Activated CD8-positive, alpha-beta T cell treated with anti-CD3 and anti-CD28 coated beads for 36 hours (primary cell): ENCODE data around the gene ZBTB38. TPM values are rescaled to one million over a fixed set of nuclear protein-coding genes. Genes with fewer than 3 reads are reported as not detected.

Experiments
- ATAC-seq: fragments of 200-7000 bp; cut with Tn5 transposase; one replicate; pipeline ENCODE4 v1.10.0; 2021; ENCODE audit warnings: mild to moderate bottlenecking, moderate library complexity
- CTCF ChIA-PET: fragments of 350-600 bp; sonication (Branson Sonifier 250); formaldehyde crosslinking; loops from one replicate; lab custom pipeline; 2021; ENCODE audit warnings: antibody characterized with exemption; lab: Charles Lee
- POLR2A ChIA-PET: fragments of 350-600 bp; sonication (Branson Sonifier 250); formaldehyde crosslinking; loops from one replicate; lab custom pipeline; 2021; ENCODE audit warnings: antibody characterized with exemption; lab: Charles Lee
- DNase-seq: peaks from one replicate; pipeline ENCODE4 v3.0.0-alpha.2; 2020
- H3K27ac Mint-ChIP-seq: one replicate; pipeline ENCODE4 v1.8.0; 2021; ENCODE audit warnings: mild to moderate bottlenecking, mixed read lengths
- H3K27me3 Mint-ChIP-seq: one replicate; pipeline ENCODE4 v1.8.0; 2021; ENCODE audit warnings: mixed read lengths
- H3K36me3 Mint-ChIP-seq: one replicate; pipeline ENCODE4 v1.8.0; 2021; ENCODE audit warnings: low read depth, mixed read lengths
- H3K4me1 Mint-ChIP-seq: one replicate; pipeline ENCODE4 v1.8.0; 2021; ENCODE audit warnings: low read depth, mixed read lengths
- H3K4me3 Mint-ChIP-seq: one replicate; pipeline ENCODE4 v1.8.0; 2021; ENCODE audit warnings: mild to moderate bottlenecking, moderate library complexity, mixed read lengths
- H3K9me3 Mint-ChIP-seq: one replicate; pipeline ENCODE4 v1.8.0; 2021; ENCODE audit warnings: mixed read lengths
- intact Hi-C: fragments of 100-400 bp; cut with micrococcal nuclease; formaldehyde crosslinking; loops from one replicate; pipeline ENCODE4 v1.10.0; 2022
- total RNA-seq, 2 experiments: library from RNA; stranded (reverse); gene quantifications; one replicate each; pipeline ENCODE4 v1.2.3, GENCODE V29; 2021
- TF ChIP-seq, protein P1 (sequence below): fragments of 200-600 bp; IDR thresholded peaks from one replicate; pipeline ENCODE4 v1.8.0; 2022; ENCODE audit warnings: antibody characterized with exemption, mild to moderate bottlenecking

ZBTB38 gene
- total RNA-seq, 2 experiments from 2014 or later, result 20.4 to 21.2 TPM

DNA sequence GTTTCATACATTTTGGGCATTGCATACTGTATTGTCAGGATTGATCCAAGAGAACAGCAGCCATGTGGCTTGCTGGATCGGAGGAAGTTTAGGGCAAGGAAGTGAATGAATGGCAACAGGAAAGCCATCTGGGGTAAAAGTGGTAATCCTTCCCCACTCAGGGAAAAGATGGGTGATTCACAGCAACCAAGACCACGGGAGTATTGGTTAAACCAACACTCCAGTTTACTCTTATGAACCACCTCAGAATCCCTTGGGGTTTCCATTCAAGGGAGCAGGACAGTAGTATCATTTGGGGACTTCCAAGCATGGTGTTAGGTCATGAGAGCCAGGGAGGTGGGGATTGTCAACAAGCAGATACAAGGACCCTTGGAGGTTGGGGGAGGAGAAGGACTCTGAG, 25.2 kb upstream of the ZBTB38 start:
- Mint-ChIP-seq H3K36me3 (no peaks in the 10 kb centered on the region), H3K4me3 (no peak overlapping the region), H3K4me1 (no peaks in the 10 kb centered on the region), H3K27me3 (no peaks in the 10 kb centered on the region), H3K9me3 (no peaks in the 10 kb centered on the region), H3K27ac (no peak overlapping the region)
- CTCF ChIA-PET, result interaction anchor here (1.1 to 1.4 kb wide), 2 partner anchors 18 to 22 kb away, joined by 3 to 5 read pairs; no protein-coding TSS in a partner anchor
- intact Hi-C loops, result no loop called here
- no peak for ATAC-seq
- POLR2A ChIA-PET, result no interaction called here
- DNase-seq, result no peak
- TF ChIP-seq, protein P1, sequence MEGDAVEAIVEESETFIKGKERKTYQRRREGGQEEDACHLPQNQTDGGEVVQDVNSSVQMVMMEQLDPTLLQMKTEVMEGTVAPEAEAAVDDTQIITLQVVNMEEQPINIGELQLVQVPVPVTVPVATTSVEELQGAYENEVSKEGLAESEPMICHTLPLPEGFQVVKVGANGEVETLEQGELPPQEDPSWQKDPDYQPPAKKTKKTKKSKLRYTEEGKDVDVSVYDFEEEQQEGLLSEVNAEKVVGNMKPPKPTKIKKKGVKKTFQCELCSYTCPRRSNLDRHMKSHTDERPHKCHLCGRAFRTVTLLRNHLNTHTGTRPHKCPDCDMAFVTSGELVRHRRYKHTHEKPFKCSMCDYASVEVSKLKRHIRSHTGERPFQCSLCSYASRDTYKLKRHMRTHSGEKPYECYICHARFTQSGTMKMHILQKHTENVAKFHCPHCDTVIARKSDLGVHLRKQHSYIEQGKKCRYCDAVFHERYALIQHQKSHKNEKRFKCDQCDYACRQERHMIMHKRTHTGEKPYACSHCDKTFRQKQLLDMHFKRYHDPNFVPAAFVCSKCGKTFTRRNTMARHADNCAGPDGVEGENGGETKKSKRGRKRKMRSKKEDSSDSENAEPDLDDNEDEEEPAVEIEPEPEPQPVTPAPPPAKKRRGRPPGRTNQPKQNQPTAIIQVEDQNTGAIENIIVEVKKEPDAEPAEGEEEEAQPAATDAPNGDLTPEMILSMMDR, result no peak

DNA sequence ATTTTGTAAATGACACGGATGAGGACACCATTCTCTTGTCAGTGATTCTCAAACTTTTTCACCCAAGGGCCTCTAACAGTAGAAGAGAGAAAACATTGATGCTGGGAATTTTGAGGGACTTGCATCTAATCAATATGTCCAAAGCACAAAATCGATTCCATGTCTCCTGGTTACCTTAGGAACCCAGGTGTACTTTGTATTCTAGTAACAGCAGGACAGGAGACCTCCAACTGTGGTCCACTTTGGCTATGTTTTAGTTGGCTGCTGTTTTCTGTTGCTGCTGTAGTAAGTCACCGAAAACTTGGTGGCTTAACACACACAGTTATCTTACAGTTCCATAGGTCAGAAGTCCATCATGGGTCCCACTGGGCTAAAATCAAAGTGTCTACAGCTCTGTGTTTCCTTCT, 24.4 kb upstream of the ZBTB38 start:
- Mint-ChIP-seq H3K9me3 (no peaks in the 10 kb centered on the region), H3K27ac (no peak overlapping the region), H3K4me1 (no peaks in the 10 kb centered on the region), H3K36me3 (no peaks in the 10 kb centered on the region), H3K27me3 (no peaks in the 10 kb centered on the region), H3K4me3 (no peak overlapping the region)
- intact Hi-C loops, result no loop called here
- no peak for DNase-seq
- ChIA-PET POLR2A (interaction anchor here (0.9 kb wide), 1 partner anchor 13 kb away, joined by 3 read pairs; no protein-coding TSS in a partner anchor), CTCF (no interaction called here)
- TF ChIP-seq, protein P1, result no peak
- no peak for ATAC-seq

DNA sequence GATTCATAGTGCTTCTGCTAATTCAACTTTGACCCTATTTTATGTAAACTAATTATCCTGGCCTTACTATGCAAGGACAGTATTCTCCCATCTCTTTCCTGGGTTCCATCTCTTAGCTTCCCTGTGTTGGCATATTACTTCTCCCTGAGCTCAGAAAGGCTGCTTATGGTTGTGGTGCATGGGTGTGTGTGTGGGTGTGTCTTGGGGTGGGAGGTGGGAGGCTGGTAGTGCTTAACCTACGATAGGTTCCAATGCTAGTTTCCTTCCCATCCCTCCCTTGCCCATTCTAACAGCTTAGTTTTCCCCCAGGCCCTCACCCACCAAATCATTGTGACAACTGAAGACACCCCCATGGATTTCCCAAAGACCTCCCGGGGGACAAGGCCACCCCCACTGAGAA, 22.8 kb upstream of the ZBTB38 start:
- H3K4me1 Mint-ChIP-seq, result no peaks in the 10 kb centered on the region
- H3K27me3 Mint-ChIP-seq, result no peaks in the 10 kb centered on the region
- H3K9me3 Mint-ChIP-seq, result peaks cover 2% of the 10 kb centered on the region
- ATAC-seq, result no peak
- no peak overlapping the region for H3K4me3 Mint-ChIP-seq
- ChIA-PET POLR2A (interaction anchor here (1.6 kb wide), 1 partner anchor 17 kb away, joined by 3 read pairs; no protein-coding TSS in a partner anchor), CTCF (interaction anchor here (0.8 to 1.8 kb wide), 6 partner anchors 33 to 215 kb away, joined by 3 to 6 read pairs (median 4); no protein-coding TSS in a partner anchor)
- intact Hi-C loops, result no loop called here
- TF ChIP-seq, protein P1, result no peak
- no peaks in the 10 kb centered on the region for H3K36me3 Mint-ChIP-seq
- DNase-seq, result no peak
- no peak overlapping the region for H3K27ac Mint-ChIP-seq

DNA sequence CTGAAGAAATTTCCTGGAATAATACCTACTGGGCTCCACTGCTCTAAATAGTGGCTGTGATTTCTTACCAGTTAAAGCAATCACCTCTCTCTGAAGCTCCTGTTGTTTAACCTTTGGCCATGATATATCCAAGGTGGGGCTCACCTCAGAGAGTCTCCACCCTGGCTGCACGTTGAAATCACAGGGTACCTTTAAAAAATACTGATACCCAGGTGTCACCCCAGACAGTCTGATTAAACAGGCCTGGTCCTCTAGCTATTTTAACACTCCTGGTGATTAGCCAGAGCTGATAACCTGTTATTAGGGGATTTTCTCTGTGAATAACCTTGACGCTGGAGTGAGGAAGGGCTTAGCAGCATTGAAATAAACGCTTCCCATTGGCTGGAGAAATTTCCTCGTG, 22.3 kb upstream of the ZBTB38 start:
- no peak overlapping the region for H3K4me3 Mint-ChIP-seq
- no peak for DNase-seq
- no peaks in the 10 kb centered on the region for H3K36me3 Mint-ChIP-seq
- no peak overlapping the region for H3K27ac Mint-ChIP-seq
- no peaks in the 10 kb centered on the region for H3K27me3 Mint-ChIP-seq
- intact Hi-C loops, result no loop called here
- TF ChIP-seq, protein P1, result no peak
- CTCF ChIA-PET, result interaction anchor here (0.8 to 1.8 kb wide), 5 partner anchors 14 to 215 kb away, joined by 3 to 6 read pairs (median 4); no protein-coding TSS in a partner anchor
- ATAC-seq, result no peak
- H3K9me3 Mint-ChIP-seq, result peaks cover 2% of the 10 kb centered on the region
- POLR2A ChIA-PET, result interaction anchor here (1.6 kb wide), 1 partner anchor 17 kb away, joined by 3 read pairs; no protein-coding TSS in a partner anchor
- no peaks in the 10 kb centered on the region for H3K4me1 Mint-ChIP-seq

DNA sequence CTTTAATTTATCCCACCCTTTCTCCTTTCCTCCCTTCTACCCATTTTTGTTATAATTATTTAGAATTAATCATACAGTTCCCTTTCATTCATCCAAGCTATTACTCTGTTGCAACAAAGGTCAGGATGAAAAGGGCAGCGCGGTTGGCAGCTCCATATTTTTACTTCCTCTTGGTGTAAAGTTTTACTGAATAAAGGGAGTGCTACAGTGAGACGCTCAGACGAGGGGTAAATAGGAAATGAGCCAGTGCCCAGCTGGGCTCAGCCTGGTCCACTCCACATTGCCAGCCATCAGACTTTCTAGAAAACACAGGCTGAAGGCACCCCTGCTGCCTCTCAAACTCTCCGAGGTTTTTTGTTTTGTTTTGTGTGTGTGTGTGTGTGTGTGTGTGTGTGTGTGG, 21.9 kb upstream of the ZBTB38 start:
- TF ChIP-seq, protein P1, result no peak
- Mint-ChIP-seq H3K9me3 (peaks cover 2% of the 10 kb centered on the region), H3K27me3 (no peaks in the 10 kb centered on the region), H3K36me3 (no peaks in the 10 kb centered on the region), H3K27ac (no peak overlapping the region), H3K4me3 (no peak overlapping the region), H3K4me1 (no peaks in the 10 kb centered on the region)
- ATAC-seq, result no peak
- POLR2A ChIA-PET, result interaction anchor here (1.6 kb wide), 1 partner anchor 16 kb away, joined by 3 read pairs; no protein-coding TSS in a partner anchor
- intact Hi-C loops, result no loop called here
- CTCF ChIA-PET, result interaction anchor here (1.2 to 1.8 kb wide), 2 partner anchors 14 to 95 kb away, joined by 4 to 6 read pairs; no protein-coding TSS in a partner anchor
- DNase-seq, result no peak
